ENCODE data around the gene SPINK4. TPM values are rescaled to one million over a fixed set of nuclear protein-coding genes. Genes with fewer than 3 reads are reported as not detected.

Gene SPINK4
- polyA plus RNA-seq, 5 donors = not detected

GRCh38 chr9:33291901-33292300, 51.9 kb downstream of the SPINK4 start:
- no peak for DNase-seq

GRCh38 chr9:33293782-33294181, 53.8 kb downstream of the SPINK4 start:
- no peak for DNase-seq

- DNase-seq = no peak
Measured at GRCh38 chr9:33294670-33295432, 54.9 kb downstream of the SPINK4 start.

- no peak for DNase-seq
Measured at GRCh38 chr9:33295571-33295970, 55.6 kb downstream of the SPINK4 start.

- no peak for DNase-seq
Measured at GRCh38 chr9:33297432-33297831, 57.5 kb downstream of the SPINK4 start.

Other genes starting within 250 kb of the SPINK4 start
- gene APTX, start 238.5 kb upstream of the SPINK4 start, polyA plus RNA-seq (ENCODE audit: insufficient read depth in 1 of 5, insufficient read length in 5 of 5, low replicate concordance in 1 of 5) = 10 to 100 TPM; 39.8 to 47.2 (median 46.6) TPM
- 100 to 1,000 TPM; 183 to 231 (median 207) TPM for gene DNAJA1, start 214.9 kb upstream of the SPINK4 start, polyA plus RNA-seq (ENCODE audit: insufficient read depth in 1 of 5, insufficient read length in 5 of 5, low replicate concordance in 1 of 5)
- 10 to 100 TPM; 22.5 to 29.4 (median 26.3) TPM for gene SMU1, start 163.5 kb upstream of the SPINK4 start, polyA plus RNA-seq (ENCODE audit: insufficient read depth in 1 of 5, insufficient read length in 5 of 5, low replicate concordance in 1 of 5)
- gene B4GALT1, start 72.8 kb upstream of the SPINK4 start, polyA plus RNA-seq (ENCODE audit: insufficient read depth in 1 of 5, insufficient read length in 5 of 5, low replicate concordance in 1 of 5) = 10 to 100 TPM; 63.7 to 81.6 (median 67.9) TPM
- 10 to 100 TPM; 50.6 to 72.9 (median 54.2) TPM for gene BAG1, start 24.5 kb downstream of the SPINK4 start, polyA plus RNA-seq (ENCODE audit: insufficient read depth in 1 of 5, insufficient read length in 5 of 5, low replicate concordance in 1 of 5)
- gene CHMP5, start 24.9 kb downstream of the SPINK4 start, polyA plus RNA-seq (ENCODE audit: insufficient read depth in 1 of 5, insufficient read length in 5 of 5, low replicate concordance in 1 of 5) = 100 to 1,000 TPM in 3 of 5 donors, 10 to 100 TPM in 2; 91.8 to 123 (median 116) TPM
- 10 to 100 TPM; 29.9 to 40.3 (median 35.1) TPM for gene NFX1, start 50.3 kb downstream of the SPINK4 start, polyA plus RNA-seq (ENCODE audit: insufficient read depth in 1 of 5, insufficient read length in 5 of 5, low replicate concordance in 1 of 5)
- gene AQP7, start 162.4 kb downstream of the SPINK4 start, polyA plus RNA-seq (ENCODE audit: insufficient read depth in 1 of 5, insufficient read length in 5 of 5, low replicate concordance in 1 of 5) = 1 to 10 TPM; 2.2 to 5.2 (median 2.8) TPM
- 10 to 100 TPM in 4 of 5 donors, 1 to 10 TPM in 1; 9.7 to 33.8 (median 23.8) TPM for gene AQP3, start 207.4 kb downstream of the SPINK4 start, polyA plus RNA-seq (ENCODE audit: insufficient read depth in 1 of 5, insufficient read length in 5 of 5, low replicate concordance in 1 of 5)
- gene NOL6, start 233.8 kb downstream of the SPINK4 start, polyA plus RNA-seq (ENCODE audit: insufficient read depth in 1 of 5, insufficient read length in 5 of 5, low replicate concordance in 1 of 5) = 10 to 100 TPM; 21.1 to 31.8 (median 23.8) TPM